AG09309 (cell line): Measurements from ENCODE around the gene IGF1R.
A peak's percentile ranks its signal among the peaks of the same experiment; 100 is the strongest.

Source experiments
- DNase-seq: peaks from one replicate; pipeline ENCODE4 v3.0.0-alpha.2; 2010; ENCODE audit warnings: low read depth
- H3K4me3 ChIP-seq: 2 replicates; pipeline ENCODE4 v1.5.1; 2011; ENCODE audit warnings: mild to moderate bottlenecking, low read depth, low read length, moderate library complexity; ENCODE audit not compliant: control insufficient read depth
- CTCF ChIP-seq: IDR thresholded peaks from 2 replicates; pipeline ENCODE4 v1.5.1; 2011; ENCODE audit warnings: mild to moderate bottlenecking, low read depth, low read length, inconsistent platforms; ENCODE audit not compliant: insufficient read depth, control insufficient read depth; ENCODE audit errors: missing control alignments

IGF1R gene

GRCh38 chr15:98745650-98746374, 97.5 kb downstream of the IGF1R start:
- no peak overlapping the region for H3K4me3 ChIP-seq
- TF ChIP-seq CTCF = no peak
- no peak for DNase-seq

- DNase-seq = no peak
- H3K4me3 ChIP-seq = no peak overlapping the region
- no peak for TF ChIP-seq CTCF
These were observed 98.2 kb downstream of the IGF1R start for GRCh38 chr15:98746375-98747155.

- DNase-seq = no peak
- no peak overlapping the region for H3K4me3 ChIP-seq
- no peak for TF ChIP-seq CTCF
These were observed 103.4 kb downstream of the IGF1R start for GRCh38 chr15:98751767-98752166.

GRCh38 chr15:98753726-98754656, 105.7 kb downstream of the IGF1R start:
- no peak for DNase-seq
- H3K4me3 ChIP-seq = peak overlapping the region; percentile 44

GRCh38 chr15:98754657-98755022, 106.3 kb downstream of the IGF1R start:
- peak overlapping the region; percentile 44 for H3K4me3 ChIP-seq
- TF ChIP-seq CTCF = no peak
- DNase-seq = no peak

More at GRCh38 chr15:98753726-98754656, 105.7 kb downstream of the IGF1R start:
- TF ChIP-seq CTCF = no peak

GRCh38 chr15:98755138-98755537, 106.8 kb downstream of the IGF1R start:
- no peak for TF ChIP-seq CTCF
- no peak overlapping the region for H3K4me3 ChIP-seq
- no peak for DNase-seq
